HEK293T (cell line): Measurements from ENCODE around the gene CD47.

ENCODE experiments used
- CTCF ChIA-PET: fragments of 350-600 bp; formaldehyde crosslinking; extraction: SDS; loops from one replicate; lab custom pipeline; 2021; ENCODE audit warnings: antibody characterized with exemption, inconsistent platforms; lab: Yijun Ruan, JAX
- POLR2A ChIA-PET: fragments of 350-600 bp; formaldehyde crosslinking; extraction: SDS; loops from one replicate; lab custom pipeline; 2020; ENCODE audit warnings: antibody characterized with exemption, inconsistent platforms; lab: Yijun Ruan, JAX
- DNase-seq: peaks from one replicate; pipeline ENCODE4 v3.0.0; 2012; ENCODE audit warnings: mixed read lengths; ENCODE audit errors: extremely low spot score
- ARNT ChIP-seq: fragments of 450-650 bp; IDR thresholded peaks from 2 replicates; pipeline ENCODE4 v1.6.1; 2017; ENCODE audit warnings: mild to moderate bottlenecking
- BHLHE40 ChIP-seq: fragments of 450-650 bp; IDR thresholded peaks from 2 replicates; pipeline ENCODE4 v1.6.1; 2016; ENCODE audit warnings: mild to moderate bottlenecking, moderate library complexity, borderline replicate concordance
- CTBP1 ChIP-seq: fragments of 450-650 bp; IDR thresholded peaks from 2 replicates; pipeline ENCODE4 v1.6.1; 2016; ENCODE audit warnings: borderline replicate concordance
- ELF4 ChIP-seq: fragments of 450-650 bp; IDR thresholded peaks from 2 replicates; pipeline ENCODE4 v1.6.1; 2017; ENCODE audit warnings: antibody characterized with exemption
- FOXA1 ChIP-seq: fragments of 450-650 bp; IDR thresholded peaks from 2 replicates; pipeline ENCODE4 v1.6.1; 2016; ENCODE audit warnings: mild to moderate bottlenecking
- FOXK2 ChIP-seq: fragments of 450-650 bp; IDR thresholded peaks from 2 replicates; pipeline ENCODE4 v1.6.1; 2016; ENCODE audit warnings: mild to moderate bottlenecking
- FOXM1 ChIP-seq: fragments of 450-650 bp; IDR thresholded peaks from 2 replicates; pipeline ENCODE4 v1.6.1; 2017; ENCODE audit warnings: mild to moderate bottlenecking, borderline replicate concordance
- HDGF ChIP-seq: fragments of 450-650 bp; IDR thresholded peaks from 2 replicates; pipeline ENCODE4 v1.6.1; 2017; ENCODE audit warnings: antibody characterized with exemption, borderline replicate concordance
- L3MBTL2 ChIP-seq: fragments of 450-650 bp; conservative IDR thresholded peaks from 2 replicates; pipeline ENCODE4 v1.6.1; 2016; ENCODE audit warnings: mild to moderate bottlenecking
- LEF1 ChIP-seq: fragments of 450-650 bp; IDR thresholded peaks from 2 replicates; pipeline ENCODE4 v1.6.1; 2017; ENCODE audit warnings: mild to moderate bottlenecking, borderline replicate concordance
- NFRKB ChIP-seq: fragments of 450-650 bp; IDR thresholded peaks from 2 replicates; pipeline ENCODE4 v1.6.1; 2016; ENCODE audit warnings: mild to moderate bottlenecking, moderate library complexity
- SP1 ChIP-seq: fragments of 450-650 bp; IDR thresholded peaks from 2 replicates; pipeline ENCODE4 v1.6.1; 2017
- SUZ12 ChIP-seq: fragments of 450-650 bp; IDR thresholded peaks from 2 replicates; pipeline ENCODE4 v1.6.1; 2016; ENCODE audit warnings: mild to moderate bottlenecking
- TARDBP ChIP-seq: fragments of 450-650 bp; IDR thresholded peaks from 2 replicates; pipeline ENCODE4 v1.6.1; 2016
- ZNF384 ChIP-seq: fragments of 450-650 bp; IDR thresholded peaks from 2 replicates; pipeline ENCODE4 v1.6.1; 2016
- TF ChIP-seq, protein P1 (sequence below): fragments of 450-650 bp; IDR thresholded peaks from 2 replicates; pipeline ENCODE4 v1.6.1; 2016

The CD47 gene

DNA sequence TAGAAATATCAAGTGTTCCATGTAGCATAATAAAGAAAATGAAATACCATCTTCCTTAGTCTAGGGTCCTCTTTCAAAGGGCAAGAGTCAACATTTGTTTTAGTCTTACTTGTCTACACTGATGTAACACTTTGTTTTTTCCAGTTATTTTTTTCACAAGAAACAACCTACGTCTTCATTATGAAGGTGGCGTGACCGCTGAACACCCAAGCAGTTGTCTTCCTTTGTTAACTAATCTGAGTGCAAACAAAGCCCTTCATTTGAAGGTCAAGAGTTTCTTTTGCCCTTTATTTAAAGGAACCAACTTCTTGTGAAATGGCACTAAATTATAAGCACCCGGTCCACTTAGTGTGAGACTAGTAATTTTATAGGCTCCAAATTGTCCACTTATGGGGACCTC is 73.2 kb downstream of the CD47 start:
- TF ChIP-seq, protein P1, sequence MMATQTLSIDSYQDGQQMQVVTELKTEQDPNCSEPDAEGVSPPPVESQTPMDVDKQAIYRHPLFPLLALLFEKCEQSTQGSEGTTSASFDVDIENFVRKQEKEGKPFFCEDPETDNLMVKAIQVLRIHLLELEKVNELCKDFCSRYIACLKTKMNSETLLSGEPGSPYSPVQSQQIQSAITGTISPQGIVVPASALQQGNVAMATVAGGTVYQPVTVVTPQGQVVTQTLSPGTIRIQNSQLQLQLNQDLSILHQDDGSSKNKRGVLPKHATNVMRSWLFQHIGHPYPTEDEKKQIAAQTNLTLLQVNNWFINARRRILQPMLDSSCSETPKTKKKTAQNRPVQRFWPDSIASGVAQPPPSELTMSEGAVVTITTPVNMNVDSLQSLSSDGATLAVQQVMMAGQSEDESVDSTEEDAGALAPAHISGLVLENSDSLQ, result no peak; the same call in 1 of the 2 replicates
- TF ChIP-seq SP1, result no peak
- no peak for TF ChIP-seq L3MBTL2
- TF ChIP-seq SUZ12, result no peak
- no peak for TF ChIP-seq BHLHE40
- TF ChIP-seq NFRKB, result no peak
- no peak for TF ChIP-seq ZNF384
- TF ChIP-seq HDGF, result no peak
- DNase-seq, result no peak
- CTCF ChIA-PET, result no interaction called here
- POLR2A ChIA-PET, result no interaction called here

DNA sequence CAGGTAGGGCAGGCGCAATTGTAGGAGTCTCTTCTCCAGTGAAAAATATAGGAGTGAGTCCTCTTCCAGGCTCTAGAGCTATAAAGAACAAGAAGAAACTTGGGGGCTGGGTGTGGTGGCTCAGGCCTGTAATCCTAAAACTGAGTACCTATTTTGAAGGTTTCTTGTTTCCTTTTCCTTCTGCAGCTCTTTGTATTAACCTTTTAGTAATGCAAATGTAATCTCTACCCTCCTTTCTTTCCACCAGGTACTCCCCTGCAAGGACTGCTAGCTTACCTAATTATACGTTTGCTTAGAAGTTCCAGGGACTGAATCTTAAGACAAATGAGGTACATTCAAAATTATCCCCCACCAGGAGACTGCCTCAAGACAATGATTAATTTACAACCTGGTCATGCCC is 75.9 kb downstream of the CD47 start:
- CTCF ChIA-PET, result no interaction called here
- no peak for DNase-seq
- POLR2A ChIA-PET, result no interaction called here
- TF ChIP-seq L3MBTL2 (no peak), SP1 (no peak), FOXA1 (no peak), FOXM1 (no peak), ARNT (no peak), FOXK2 (no peak), BHLHE40 (no peak)
- TF ChIP-seq, protein P1, result no peak

DNA sequence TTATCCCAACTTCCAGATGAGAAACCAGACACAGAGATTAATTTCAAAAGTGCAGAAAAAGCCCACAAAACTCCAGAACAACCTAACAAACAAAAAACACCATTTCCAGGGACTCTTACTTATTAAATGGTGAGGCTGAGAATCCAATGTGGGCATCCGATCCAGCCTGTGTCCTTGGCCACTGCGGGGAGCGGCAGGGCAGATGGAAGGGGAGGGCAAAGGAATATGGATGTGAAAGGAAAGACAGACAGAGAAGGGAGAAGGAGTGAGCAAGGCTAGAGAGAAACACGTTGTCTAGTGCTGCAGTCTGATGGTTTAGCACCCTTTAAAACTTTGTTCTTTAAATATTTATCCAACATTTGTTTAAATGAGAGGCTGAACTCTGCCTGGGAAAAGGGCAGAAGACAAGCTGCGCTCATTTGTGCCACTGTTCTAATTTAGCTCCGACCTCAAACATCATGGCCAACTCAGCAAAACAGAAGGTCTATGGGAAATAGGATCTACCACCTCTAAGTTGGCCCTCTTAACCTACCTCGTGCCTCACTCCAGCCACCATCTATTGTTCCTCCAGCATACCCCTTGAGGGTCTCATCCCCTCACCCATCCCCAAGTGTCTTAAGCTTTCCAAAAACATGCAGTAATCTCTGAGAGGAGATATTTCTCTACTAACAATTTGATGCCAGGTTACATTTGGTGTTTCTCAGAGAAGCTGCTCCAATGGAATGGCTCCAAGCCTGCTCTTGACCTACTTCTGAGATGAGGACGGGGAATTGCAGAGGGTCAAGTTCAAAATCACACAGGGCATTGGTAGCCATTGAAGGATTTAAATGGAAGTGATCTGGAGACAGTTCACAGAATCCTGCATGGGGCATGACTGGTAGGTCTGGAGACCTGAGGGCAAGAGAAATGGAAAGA is 77.4 kb downstream of the CD47 start:
- POLR2A ChIA-PET, result no interaction called here

DNA sequence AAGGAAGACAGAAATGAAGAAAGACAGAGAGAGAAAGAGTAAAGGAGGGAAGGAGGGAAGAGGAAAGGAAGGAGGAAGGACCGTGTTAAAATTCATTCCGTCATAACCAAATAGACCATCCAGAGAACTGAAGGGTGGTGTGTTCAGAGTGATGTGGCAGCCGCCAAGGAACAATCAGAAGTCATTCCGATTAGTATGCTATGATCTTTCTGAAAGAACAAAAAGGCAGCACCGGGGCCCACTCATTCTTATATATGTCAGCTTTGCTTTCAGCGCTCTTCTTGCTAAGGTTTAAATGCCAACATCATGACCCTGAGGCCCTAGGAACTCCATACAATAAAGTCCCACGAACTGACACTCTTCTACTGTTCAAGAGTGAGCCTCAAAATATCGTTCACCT is 78.5 kb downstream of the CD47 start:
- TF ChIP-seq NFRKB, result no peak
- ChIA-PET CTCF (no interaction called here), POLR2A (no interaction called here)
- DNase-seq, result no peak

More for the DNA sequence above, 77.4 kb downstream of the CD47 start:
- CTCF ChIA-PET, result no interaction called here
- TF ChIP-seq BHLHE40 (no peak), TARDBP (no peak), ARNT (no peak), SUZ12 (no peak), FOXA1 (no peak), FOXM1 (no peak), ELF4 (no peak), SP1 (no peak), LEF1 (no peak), HDGF (no peak), NFRKB (no peak), CTBP1 (no peak), FOXK2 (no peak), ZNF384 (no peak), L3MBTL2 (no peak)
- TF ChIP-seq, protein P1, result no peak
- DNase-seq, result no peak

GRCh38 chr3:108011616-108012015 is 79.2 kb downstream of the CD47 start:
- no peak for DNase-seq
- TF ChIP-seq HDGF, result no peak
- TF ChIP-seq NFRKB, result no peak
- no peak for TF ChIP-seq FOXA1
- no peak for TF ChIP-seq BHLHE40
- no peak for TF ChIP-seq ZNF384
- POLR2A ChIA-PET, result no interaction called here
- CTCF ChIA-PET, result no interaction called here

- DNase-seq, result no peak
- POLR2A ChIA-PET, result no interaction called here
- CTCF ChIA-PET, result no interaction called here
- TF ChIP-seq ELF4 (no peak), ARNT (no peak), L3MBTL2 (no peak), FOXM1 (no peak), LEF1 (no peak), FOXK2 (no peak), NFRKB (no peak), HDGF (no peak), CTBP1 (no peak), SUZ12 (no peak), TARDBP (no peak)
Observed at GRCh38 chr3:108008931-108009639, 81.7 kb downstream of the CD47 start.
